Measurements from ENCODE around the gene RYR2. TPM values are rescaled to one million over a fixed set of nuclear protein-coding genes. Genes with fewer than 3 reads are reported as not detected.

The RYR2 gene
- total RNA-seq, 6 experiments from 2014 or later = 0.02 to 0.43 (median 0.16) TPM

- Histone ChIP-seq H3K9me3 (no peaks in the 10 kb centered on the region), H3K4me1 (peaks cover 0 to 4% (median 0%) of the 10 kb centered on the region in 4 donors), H3K36me3 (no peaks in the 10 kb centered on the region), H3K4me3 (no peak overlapping the region), H3K27ac (no peak overlapping the region), H3K27me3 (no peaks in the 10 kb centered on the region)
- DNase-seq (no peak), ATAC-seq (no peak)
- 60% methylated on average over 8 of the region's 8 CpGs for WGBS (ENCODE audit: insufficient coverage, low coverage, low lambda C conversion rate, missing lambda C conversion rate)
- intact Hi-C loops (cut with DNase I) = no loop called here
- no peak for TF ChIP-seq CTCF (IDR thresholded peaks at IDR 0.05)
- TF ChIP-seq POLR2A (IDR thresholded peaks at IDR 0.05) = no peak
Measured at GRCh38 chr1:237861944-237862343, 820.0 kb downstream of the RYR2 start.

- Histone ChIP-seq H3K27ac (no peak overlapping the region), H3K4me3 (no peak overlapping the region), H3K9me3 (no peaks in the 10 kb centered on the region), H3K4me1 (peaks cover 0 to 4% (median 0%) of the 10 kb centered on the region in 4 donors), H3K27me3 (no peaks in the 10 kb centered on the region), H3K36me3 (no peaks in the 10 kb centered on the region)
- no peak for ATAC-seq
- intact Hi-C loops (cut with DNase I) = no loop called here
- no peak for DNase-seq
- 70% methylated on average over 2 of the region's 2 CpGs for WGBS (ENCODE audit: insufficient coverage, low coverage, low lambda C conversion rate, missing lambda C conversion rate)
- TF ChIP-seq CTCF (IDR thresholded peaks at IDR 0.05) = no peak
- TF ChIP-seq POLR2A (IDR thresholded peaks at IDR 0.05) = no peak
Measured at GRCh38 chr1:237863234-237863633, 821.2 kb downstream of the RYR2 start.

GRCh38 chr1:237864338-237865244 is 822.6 kb downstream of the RYR2 start:
- peak; percentile 84 to 89 (median 88) for DNase-seq
- H3K27ac ChIP-seq = peak overlapping the region in 1 of 3 donors; percentile 20

GRCh38 chr1:237867380-237867888 is 825.5 kb downstream of the RYR2 start:
- TF ChIP-seq POLR2A (IDR thresholded peaks at IDR 0.05) (no peak), CTCF (IDR thresholded peaks at IDR 0.05) (no peak)
- Histone ChIP-seq H3K4me1 (peaks cover 0 to 4% (median 0%) of the 10 kb centered on the region in 4 donors), H3K27me3 (no peaks in the 10 kb centered on the region), H3K36me3 (no peaks in the 10 kb centered on the region), H3K27ac (no peak overlapping the region), H3K9me3 (no peaks in the 10 kb centered on the region), H3K4me3 (no peak overlapping the region)
- intact Hi-C loops (cut with DNase I) = no loop called here
- WGBS (ENCODE audit: insufficient coverage, low coverage, low lambda C conversion rate, missing lambda C conversion rate) = 69% methylated on average over 1 of the region's 1 CpG
- ATAC-seq (no peak), DNase-seq (no peak)

More at GRCh38 chr1:237864338-237865244, 822.6 kb downstream of the RYR2 start:
- intact Hi-C loops (cut with DNase I) = no loop called here
- Histone ChIP-seq H3K9me3 (no peaks in the 10 kb centered on the region), H3K36me3 (no peaks in the 10 kb centered on the region), H3K27me3 (no peaks in the 10 kb centered on the region), H3K4me3 (peak overlapping the region in 1 of 3 donors; percentile 15), H3K4me1 (peaks cover 0 to 4% (median 0%) of the 10 kb centered on the region in 4 donors)
- WGBS (ENCODE audit: insufficient coverage, low coverage, low lambda C conversion rate, missing lambda C conversion rate) = 5% methylated on average over 11 of the region's 25 CpGs
- peak; percentile 96 to 98 (median 98) for ATAC-seq
- no peak for TF ChIP-seq POLR2A (IDR thresholded peaks at IDR 0.05)
- peak; percentile 91 to 99 (median 97) for TF ChIP-seq CTCF (IDR thresholded peaks at IDR 0.05)
